GM23338 (cell line): ENCODE results near the gene IFITM1.
"Not testable (repeated sequence)": the region's sequence is repeated elsewhere in the genome, so short reads cannot be mapped to it uniquely, and the experiment has no call there.

Experiments used
- CTCF ChIP-seq, 2 experiments: fragments of 200-600 bp in 1 of 2; sonication (generic) in 1 of 2; conservative IDR thresholded peaks; 2 replicates each; pipeline versions ENCODE4 v1.5.1 to v1.6.1; 2016 to 2017; ENCODE audit warnings: antibody characterized with exemption in 2 of 2, low read depth in 2 of 2, mild to moderate bottlenecking in 2 of 2, moderate library complexity in 1 of 2
- EZH2 ChIP-seq: fragments of 200-600 bp; sonication (generic); IDR thresholded peaks from one replicate; pipeline ENCODE4 v1.8.0; 2017; ENCODE audit warnings: antibody characterized with exemption, mild to moderate bottlenecking, low read depth; ENCODE audit not compliant: unreplicated experiment
- NANOG ChIP-seq: IDR thresholded peaks from 2 replicates; pipeline ENCODE4 v1.6.1; 2016; ENCODE audit warnings: antibody characterized with exemption, borderline replicate concordance

DNA sequence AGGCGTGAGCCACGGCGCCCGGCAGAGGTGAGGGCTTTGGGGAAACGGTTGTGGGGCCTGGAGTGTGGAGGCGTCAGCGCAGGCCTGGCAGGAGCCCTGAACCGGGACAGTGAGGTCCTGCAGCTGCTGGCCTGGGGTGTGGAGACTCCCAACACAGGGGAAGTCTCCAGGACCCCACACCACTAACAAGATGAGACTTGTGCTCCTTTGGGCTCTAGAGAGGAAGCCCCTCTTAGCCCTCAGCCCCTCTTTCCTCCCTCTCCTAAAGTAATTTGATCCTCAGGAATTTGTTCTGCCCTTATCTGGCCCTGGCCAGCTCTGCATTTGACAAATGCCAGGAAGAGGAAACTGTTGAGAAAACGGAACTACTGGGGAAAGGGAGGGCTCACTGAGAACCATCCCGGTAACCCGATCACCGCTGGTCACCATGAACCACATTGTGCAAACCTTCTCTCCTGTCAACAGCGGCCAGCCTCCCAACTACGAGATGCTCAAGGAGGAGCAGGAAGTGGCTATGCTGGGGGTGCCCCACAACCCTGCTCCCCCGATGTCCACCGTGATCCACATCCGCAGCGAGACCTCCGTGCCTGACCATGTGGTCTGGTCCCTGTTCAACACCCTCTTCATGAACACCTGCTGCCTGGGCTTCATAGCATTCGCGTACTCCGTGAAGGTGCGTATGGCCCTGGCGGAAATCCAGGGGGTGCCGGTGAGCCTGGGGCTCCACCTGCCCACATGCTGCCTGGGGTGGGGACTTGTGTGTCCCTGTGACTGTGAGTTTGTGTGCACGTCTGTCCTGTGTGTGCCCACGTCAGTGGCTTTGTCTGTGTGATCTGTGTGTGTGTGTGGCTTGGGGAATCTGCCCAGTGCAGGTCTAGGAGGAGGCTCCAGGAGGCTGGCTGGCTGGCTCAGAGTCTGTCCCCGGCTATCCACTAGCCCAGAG lies 5.8 kb upstream of the IFITM1 start, which contains the start of gene IFITM2:
- not testable (repeated sequence) for TF ChIP-seq CTCF (conservative IDR thresholded peaks at IDR 0.05; ENCODE audit: low read depth in 2 of 2); NANOG; EZH2
